GM12878 (cell line): ENCODE measurements around the gene PCSK5. TPM values are rescaled to one million over a fixed set of nuclear protein-coding genes. Genes with fewer than 3 reads are reported as not detected.

Experiments used
- ATAC-seq: fragments of 200-7000 bp; cut with Tn5 transposase; 3 replicates; pipeline ENCODE4 v1.9.1; 2020; ENCODE audit warnings: mild to moderate bottlenecking, moderate library complexity
- BruUV-seq: library from RNA; stranded (reverse); fragments of 400-500 nt; replicated peaks from 2 replicates; lab custom pipeline; 2021; lab: Mats Ljungman, UMichigan
- CTCF ChIA-PET: fragments of 300-600 bp; sonication (Branson Sonifier 250); formaldehyde crosslinking; extraction: SDS; loops from one replicate; lab custom pipeline; 2021; ENCODE audit warnings: inconsistent platforms; lab: Yijun Ruan, JAX
- POLR2A ChIA-PET: fragments of 350-600 bp; formaldehyde crosslinking; extraction: SDS; loops from one replicate; lab custom pipeline; 2021; ENCODE audit warnings: inconsistent platforms; lab: Charles Lee
- RAD21 ChIA-PET: fragments of 300-600 bp; sonication (Branson Sonifier 250); formaldehyde crosslinking; loops from one replicate; lab custom pipeline; 2023; ENCODE audit warnings: antibody characterized with exemption; ENCODE audit not compliant: unreplicated experiment; lab: Charles Lee
- SMC1A ChIA-PET: fragments of 300-600 bp; sonication (Branson Sonifier 250); formaldehyde crosslinking; loops from one replicate; lab custom pipeline; 2023; ENCODE audit not compliant: unreplicated experiment, uncharacterized antibody; lab: Charles Lee
- DNase-seq: peaks from one replicate; pipeline ENCODE4 v3.0.0-alpha.2; 2011; ENCODE audit warnings: low read depth, low spot score
- FAIRE-seq: peaks from 3 replicates; lab custom pipeline; 2011; peaks lifted over from hg19 to GRCh38; lab: Jason Lieb, UNC
- H2AFZ ChIP-seq: 2 replicates; pipeline ENCODE4 v1.6.0; 2011; ENCODE audit warnings: low read depth, low read length, control low read depth; ENCODE audit not compliant: control insufficient read depth
- H3K27ac ChIP-seq: 2 replicates; pipeline ENCODE4 v1.5.1; 2011; ENCODE audit warnings: control low read depth; ENCODE audit not compliant: control insufficient read depth, insufficient read depth
- H3K27me3 ChIP-seq, 2 experiments: replicated peaks in 1 of 2; 2 replicates each; pipeline versions ENCODE4 v1.6.0 to v1.6.1; 2011; ENCODE audit warnings: low read length in 1 of 2; ENCODE audit not compliant: control insufficient read depth in 2 of 2, insufficient read depth in 2 of 2
- H3K36me3 ChIP-seq, 2 experiments: 2 replicates each; pipeline ENCODE4 v1.5.1; 2011; ENCODE audit warnings: low read length in 1 of 2; ENCODE audit not compliant: control insufficient read depth in 2 of 2, insufficient read depth in 2 of 2
- H3K4me1 ChIP-seq: 2 replicates; pipeline ENCODE4 v1.6.1; 2011; ENCODE audit warnings: mild to moderate bottlenecking, low read length, moderate library complexity, mixed read lengths; ENCODE audit not compliant: control insufficient read depth, insufficient read depth
- H3K4me2 ChIP-seq: 2 replicates; pipeline ENCODE4 v1.6.0; 2011; ENCODE audit warnings: control low read depth; ENCODE audit not compliant: control insufficient read depth, insufficient read depth
- H3K4me3 ChIP-seq: fragments of 200-600 bp; sonication (generic); 2 replicates; pipeline ENCODE4 v1.5.1; 2016
- H3K79me2 ChIP-seq: 2 replicates; pipeline ENCODE4 v1.6.0; 2011; ENCODE audit warnings: low read length; ENCODE audit not compliant: control insufficient read depth, insufficient read depth
- H3K9ac ChIP-seq: 2 replicates; pipeline ENCODE4 v1.8.0; 2011; ENCODE audit warnings: low read length, control low read depth, mixed read lengths; ENCODE audit not compliant: control insufficient read depth, insufficient read depth
- H3K9me3 ChIP-seq: replicated peaks from 3 replicates; pipeline ENCODE4 v1.5.1; 2011; ENCODE audit warnings: mild to moderate bottlenecking, low read length; ENCODE audit not compliant: control insufficient read depth, insufficient read depth
- H4K20me1 ChIP-seq: 2 replicates; pipeline ENCODE4 v1.6.0; 2011; ENCODE audit not compliant: control insufficient read depth, insufficient read depth
- CREB1 ChIP-seq: IDR thresholded peaks from 2 replicates; pipeline ENCODE4 v1.6.1; 2012; ENCODE audit warnings: low read depth, mild to moderate bottlenecking, inconsistent platforms
- CREM ChIP-seq: IDR thresholded peaks from 2 replicates; pipeline ENCODE4 v1.6.1; 2014; ENCODE audit warnings: antibody characterized with exemption, low read depth
- E2F8 ChIP-seq: fragments of 450-650 bp; IDR thresholded peaks from 2 replicates; pipeline ENCODE4 v1.6.1; 2018; ENCODE audit warnings: mild to moderate bottlenecking, low read depth, moderate library complexity; ENCODE audit not compliant: partially characterized antibody
- EED ChIP-seq: sonication (generic); IDR thresholded peaks from 2 replicates; pipeline ENCODE4 v1.6.1; 2016; ENCODE audit warnings: antibody characterized with exemption, low read depth
- EZH2 ChIP-seq: IDR thresholded peaks from 2 replicates; pipeline ENCODE4 v1.6.1; 2012; ENCODE audit warnings: low read depth, mild to moderate bottlenecking, control low read depth, inconsistent platforms, low read length, borderline replicate concordance; ENCODE audit not compliant: control insufficient read depth
- IKZF1 ChIP-seq: fragments of 450-650 bp; conservative IDR thresholded peaks from 2 replicates; pipeline ENCODE4 v1.6.1; 2017; ENCODE audit warnings: antibody characterized with exemption, mild to moderate bottlenecking
- JUND ChIP-seq: IDR thresholded peaks from 2 replicates; pipeline ENCODE4 v1.6.1; 2012; ENCODE audit warnings: low read depth, mild to moderate bottlenecking, low read length, improper control_type of control experiment, moderate library complexity
- MAX ChIP-seq: IDR thresholded peaks from 2 replicates; pipeline ENCODE4 v1.6.1; 2012; ENCODE audit warnings: low read depth, low read length, improper control_type of control experiment
- MTA3 ChIP-seq: IDR thresholded peaks from 2 replicates; pipeline ENCODE4 v1.6.1; 2012; ENCODE audit warnings: low read length, inconsistent platforms, borderline replicate concordance
- NBN ChIP-seq: fragments of 450-650 bp; IDR thresholded peaks from 2 replicates; pipeline ENCODE4 v1.6.1; 2016
- PAX8 ChIP-seq: fragments of 450-650 bp; IDR thresholded peaks from 2 replicates; pipeline ENCODE4 v1.6.1; 2017; ENCODE audit warnings: mild to moderate bottlenecking, moderate library complexity
- POLR2AphosphoS2 ChIP-seq: IDR thresholded peaks from 2 replicates; pipeline ENCODE4 v1.6.1; 2011; ENCODE audit warnings: low read depth, mild to moderate bottlenecking, low read length, improper control_type of control experiment, moderate library complexity
- RAD51 ChIP-seq: fragments of 450-650 bp; IDR thresholded peaks from 2 replicates; pipeline ENCODE4 v1.6.1; 2016; ENCODE audit warnings: moderate library complexity, mild to moderate bottlenecking, inconsistent platforms
- RUNX3 ChIP-seq: IDR thresholded peaks from 2 replicates; pipeline ENCODE4 v1.6.1; 2012; ENCODE audit warnings: low read length, inconsistent platforms
- SIN3A ChIP-seq: IDR thresholded peaks from 2 replicates; pipeline ENCODE4 v1.6.1; 2012; ENCODE audit warnings: low read depth, low read length, improper control_type of control experiment
- SMAD5 ChIP-seq: IDR thresholded peaks from 2 replicates; pipeline ENCODE4 v1.6.1; 2016; ENCODE audit warnings: antibody characterized with exemption, low read depth
- STAT3 ChIP-seq: IDR thresholded peaks from 2 replicates; pipeline ENCODE4 v1.6.1; 2011; ENCODE audit warnings: low read depth, low read length, improper control_type of control experiment
- TARDBP ChIP-seq: IDR thresholded peaks from 2 replicates; pipeline ENCODE4 v1.6.1; 2016; ENCODE audit warnings: borderline replicate concordance
- WGBS: methylation state at CpG from one replicate; pipeline ENCODE4 v1.1.6; 2016; ENCODE audit warnings: low lambda C conversion rate; ENCODE audit not compliant: insufficient replicate concordance, insufficient coverage; ENCODE audit errors: missing lambda C conversion rate; 5-methylcytosine and 5-hydroxymethylcytosine counted together
- in situ Hi-C: fragments of 300-500 bp; cut with MboI; formaldehyde crosslinking; loops from 9 replicates; pipeline ENCODE4 v1.14.3; 2018; ENCODE audit warnings: mixed read lengths
- intact Hi-C: fragments of 100-400 bp; cut with micrococcal nuclease; formaldehyde crosslinking; loops from one replicate; pipeline ENCODE4 v1.14.2; 2022; ENCODE audit not compliant: unreplicated experiment
- polyA plus RNA-seq, 11 experiments: library from polyadenylated mRNA; depleted of rRNA in 4 of 11; unstranded in 6 of 11; stranded (reverse) in 5 of 11; fragments of >200 nt; fragmentation: Nextera tagmentation in 4 of 11; fragmentation: Illumina TruSeq in 1 of 11; extraction: Ambion mirVana in 4 of 11; extraction: Trizol in 1 of 11; gene quantifications; 1 replicate in 1 of 11; 2 replicates in 10 of 11; pipeline versions ENCODE4 v1.2.1 to v1.2.3, GENCODE V29; 2011 to 2016; ENCODE audit warnings: inconsistent platforms in 2 of 11, missing spikeins in 2 of 11, low read depth in 1 of 11
- total RNA-seq, 4 experiments: library from RNA; depleted of rRNA in 3 of 4; stranded (reverse); fragments of >200 nt in 3 of 4; fragmentation: Illumina TruSeq in 1 of 4; extraction: Trizol in 1 of 4; gene quantifications; 2 replicates each; pipeline versions ENCODE4 v1.2.1 to v1.2.3, GENCODE V29; 2013 to 2021

The PCSK5 gene
- total and polyA plus RNA-seq, 10 of the 15 experiments (the other 5 are each of a cell fraction or from before 2014, with no cell fraction given) = 0.01 to 0.13 (median 0.04) TPM; not detected in 3

DNA sequence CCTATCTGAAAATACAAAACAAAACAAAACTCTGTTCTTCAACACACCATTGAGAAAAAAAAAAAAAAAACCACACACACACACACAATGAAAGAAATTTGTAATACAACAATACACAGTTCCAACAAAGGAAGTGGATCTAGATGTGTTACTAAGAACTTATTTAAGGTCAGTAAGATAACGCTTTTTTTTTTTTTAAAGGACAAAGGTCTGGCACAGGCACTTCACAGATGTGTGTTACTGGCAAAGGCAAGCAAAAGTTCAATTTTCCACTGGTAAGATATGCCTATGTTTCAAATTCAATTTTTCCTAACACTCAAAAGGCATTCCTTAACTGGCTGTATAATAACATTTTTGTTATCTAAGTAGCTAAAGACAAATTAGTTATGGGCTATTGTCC is 500.2 kb downstream of the PCSK5 start:
- CTCF ChIA-PET = interaction anchor here (0.6 to 1.6 kb wide), 2 partner anchors 9 to 71 kb away, joined by 4 to 5 read pairs; no protein-coding TSS in a partner anchor
- no TSS peak for BruUV-seq
- no peak overlapping the region for H3K4me3 ChIP-seq
- RAD21 ChIA-PET = no interaction called here
- FAIRE-seq = no peak
- WGBS = 94% methylated on average over 1 of the region's 1 CpG
- no peaks in the 10 kb centered on the region for H3K27me3 ChIP-seq
- SMC1A ChIA-PET = interaction anchor here (0.8 to 2.1 kb wide), 6 partner anchors 11 to 309 kb away, joined by 3 to 7 read pairs (median 3); no protein-coding TSS in a partner anchor
- POLR2A ChIA-PET = no interaction called here
- no peak for ATAC-seq
- H4K20me1 ChIP-seq = no peaks in the 10 kb centered on the region
- no peaks in the 10 kb centered on the region for H3K9me3 ChIP-seq
- DNase-seq = no peak
- intact Hi-C loops (no loop called here), in situ Hi-C loops (no loop called here)
- TF ChIP-seq RAD51 (no peak), NBN (no peak), MTA3 (no peak), EZH2 (no peak), TARDBP (no peak), CREB1 (no peak), JUND (no peak), POLR2AphosphoS2 (no peak), IKZF1 (no peak), SMAD5 (no peak), EED (no peak), E2F8 (no peak), PAX8 (no peak), MAX (no peak), RUNX3 (no peak), STAT3 (no peak), CREM (no peak), SIN3A (no peak)
- H3K9ac ChIP-seq = no peak overlapping the region
- no peak overlapping the region for H3K27ac ChIP-seq
- H3K4me1 ChIP-seq = peaks cover 4% of the 10 kb centered on the region; the same call in 1 of the 2 replicates
- peaks cover 7% of the 10 kb centered on the region for H3K79me2 ChIP-seq
- 0 out of 4 replicates have a peak, but pooled peaks cover 0 to 3% of the 10 kb centered on the region in 2 experiments for H3K36me3 ChIP-seq
- H2AFZ ChIP-seq = no peak overlapping the region
- H3K4me2 ChIP-seq = no peak overlapping the region
